HG03354 (cell line): Measurements from ENCODE around the gene RFT1.
"Not testable (repeated sequence)": the region's sequence is repeated elsewhere in the genome, so short reads cannot be mapped to it uniquely, and the experiment has no call there.

Experiments
- ATAC-seq: cut with Tn5 transposase; IDR thresholded peaks from one replicate; pipeline ENCODE4 v1.9.1; 2021; ENCODE audit warnings: mild to moderate bottlenecking; ENCODE audit not compliant: unreplicated experiment, poor library complexity, severe bottlenecking

RFT1 gene

GRCh38 chr3:53074761-53075742 lies 55.2 kb downstream of the RFT1 start:
- ATAC-seq: no peak

GRCh38 chr3:53074366-53074696 lies 55.9 kb downstream of the RFT1 start:
- no peak for ATAC-seq

- no peak for ATAC-seq
These were observed 56.5 kb downstream of the RFT1 start for GRCh38 chr3:53073553-53074365.

DNA sequence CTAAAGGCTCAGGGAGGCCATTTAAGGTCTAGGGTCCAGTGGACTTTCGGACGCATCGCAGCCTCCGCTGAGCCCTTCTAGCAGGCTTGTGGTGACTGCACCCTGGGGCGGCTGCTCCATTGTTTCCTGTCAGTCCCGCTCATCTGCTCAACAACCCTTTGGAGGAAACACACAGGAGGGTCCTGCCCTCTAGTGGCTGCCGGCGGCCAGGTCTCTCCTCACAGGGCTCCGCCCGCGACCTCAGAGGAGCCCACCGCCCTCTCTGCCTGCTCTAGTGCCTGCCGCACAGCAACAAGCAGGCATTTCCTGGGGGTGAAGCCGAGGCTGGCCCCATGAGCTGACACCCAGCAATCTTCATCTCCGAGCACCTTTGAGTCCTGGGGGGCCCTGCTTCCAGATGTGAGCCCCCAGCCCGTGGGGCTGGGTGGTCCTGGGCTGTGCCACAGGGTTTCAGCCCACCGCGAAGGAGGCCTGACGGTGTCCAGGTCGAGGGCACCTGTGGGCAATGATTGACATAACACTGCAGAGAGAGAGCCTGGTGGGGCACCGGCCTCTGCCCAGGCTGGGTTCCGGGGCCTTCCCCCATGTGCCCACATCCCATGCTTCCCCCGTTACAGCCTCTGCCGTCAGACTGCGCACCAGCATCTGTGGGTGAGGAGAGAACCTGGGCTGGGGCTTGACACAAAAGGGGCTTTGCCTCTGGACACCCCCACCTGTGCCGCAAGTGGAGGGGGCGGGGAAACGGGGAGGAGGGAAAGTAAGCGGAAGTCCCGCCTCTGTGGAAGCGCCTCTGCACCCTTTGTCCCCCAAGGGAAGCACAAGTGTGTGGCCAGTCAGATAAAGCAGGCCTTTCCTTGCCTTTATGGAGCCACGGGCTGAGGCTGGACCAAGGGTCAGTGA lies 57.3 kb downstream of the RFT1 start:
- ATAC-seq: peak; percentile 91

DNA sequence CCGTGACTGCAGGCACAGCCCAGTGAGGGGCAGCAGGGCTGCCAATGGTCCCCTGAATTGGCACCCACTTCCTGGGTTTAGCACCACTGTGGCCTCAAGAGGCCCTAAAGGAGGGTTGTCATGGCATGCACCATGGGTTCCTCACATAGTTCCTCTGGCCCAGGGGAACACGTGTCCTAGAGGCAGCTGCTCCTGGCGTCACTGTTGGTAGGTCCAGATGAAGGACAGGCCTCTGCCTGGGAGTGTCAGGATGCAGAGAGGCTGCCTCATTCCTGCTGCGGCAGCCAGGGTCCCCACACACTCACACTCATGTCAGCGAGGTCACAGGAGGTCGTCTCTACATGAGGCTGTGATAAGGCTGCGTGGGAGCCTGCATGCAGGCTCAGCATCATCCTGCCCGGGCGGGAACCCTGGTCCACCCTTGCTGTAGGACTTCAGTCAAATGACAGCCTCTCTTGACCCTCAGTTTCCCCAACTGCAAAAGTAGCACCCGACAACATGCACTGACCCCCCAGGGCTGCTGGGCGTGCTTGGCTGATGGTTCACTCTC lies 58.3 kb downstream of the RFT1 start:
- no peak for ATAC-seq

DNA sequence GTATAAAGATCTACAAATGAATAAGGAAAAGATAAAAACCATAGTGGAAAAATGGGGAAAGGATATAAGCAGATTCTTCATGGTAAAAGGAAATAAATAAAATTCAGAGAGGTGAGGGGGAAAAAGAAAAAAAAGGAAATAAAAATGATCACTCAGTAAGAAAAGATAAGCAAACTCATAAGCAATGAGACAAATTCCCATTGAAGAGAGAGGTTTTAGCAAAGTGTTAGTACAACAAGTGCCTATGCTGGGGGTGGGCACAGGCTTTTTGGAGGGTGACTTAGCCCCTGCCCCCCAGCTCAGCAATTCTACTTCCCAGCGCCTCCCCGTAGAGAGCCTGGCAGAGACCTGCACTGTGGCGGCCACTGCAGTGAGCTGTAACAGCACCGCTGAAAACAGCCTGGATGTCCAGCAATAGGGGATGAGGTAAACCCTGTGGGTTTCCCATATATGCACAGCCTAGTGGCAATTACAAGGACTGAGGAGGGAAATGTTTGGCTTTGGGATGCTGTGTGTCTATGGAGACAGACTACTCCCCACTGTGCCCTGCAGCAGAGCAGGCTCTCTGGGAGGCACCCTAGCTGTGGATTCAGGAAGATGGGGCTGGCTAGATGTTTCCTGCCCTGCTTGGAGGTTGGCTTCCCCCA lies 60.7 kb downstream of the RFT1 start:
- ATAC-seq: no peak

GRCh38 chr3:53068176-53068575 lies 62.1 kb downstream of the RFT1 start:
- no peak for ATAC-seq

DNA sequence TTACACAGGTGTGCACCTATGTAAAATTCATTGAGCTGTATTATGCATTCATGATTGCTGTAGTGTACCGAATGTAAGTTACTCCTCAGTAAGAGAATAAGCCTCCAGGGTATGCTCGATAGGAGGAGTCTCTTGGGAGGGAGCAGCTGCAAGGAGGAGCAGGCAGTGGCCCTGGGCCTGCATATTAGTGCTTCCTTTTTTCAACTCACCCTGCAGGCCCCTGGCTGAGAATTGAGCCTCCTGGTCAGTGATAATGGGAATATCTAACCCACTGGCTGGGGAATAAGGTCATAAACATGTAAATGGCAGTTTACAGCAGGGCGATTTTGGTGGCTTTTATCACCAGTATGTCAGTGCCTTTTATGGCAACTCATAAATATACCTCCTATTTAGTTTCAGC lies 62.7 kb downstream of the RFT1 start:
- ATAC-seq: no peak

- no peak for ATAC-seq
These were observed 64.3 kb downstream of the RFT1 start for GRCh38 chr3:53065841-53066480.

- no peak for ATAC-seq
These were observed 67.3 kb downstream of the RFT1 start for GRCh38 chr3:53062905-53063304.

- no peak for ATAC-seq
These were observed 73.8 kb downstream of the RFT1 start for GRCh38 chr3:53056442-53056841.

GRCh38 chr3:53054233-53054632 lies 76.0 kb downstream of the RFT1 start:
- not testable (repeated sequence) for ATAC-seq

- no peak for ATAC-seq
These were observed 78.3 kb downstream of the RFT1 start for GRCh38 chr3:53051929-53052328.

DNA sequence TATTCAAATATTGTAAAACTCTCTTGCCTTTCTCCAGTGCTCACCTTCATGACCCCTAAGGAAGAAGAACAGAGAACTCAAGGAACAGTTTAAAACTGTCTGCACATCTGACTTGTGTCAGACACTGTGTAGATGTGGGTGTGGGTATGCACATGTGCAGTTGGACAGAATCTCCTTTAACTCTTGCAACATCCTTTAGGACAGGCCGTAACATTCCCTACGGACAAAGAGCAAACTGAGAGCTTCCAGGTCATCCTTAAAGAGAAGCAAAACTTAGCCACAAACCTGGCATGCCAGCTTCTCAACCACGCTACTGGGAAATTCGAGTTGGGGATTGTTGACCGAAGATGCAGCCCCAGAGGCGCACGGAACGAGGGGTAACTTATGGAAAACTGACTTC lies 80.2 kb downstream of the RFT1 start:
- no peak for ATAC-seq

DNA sequence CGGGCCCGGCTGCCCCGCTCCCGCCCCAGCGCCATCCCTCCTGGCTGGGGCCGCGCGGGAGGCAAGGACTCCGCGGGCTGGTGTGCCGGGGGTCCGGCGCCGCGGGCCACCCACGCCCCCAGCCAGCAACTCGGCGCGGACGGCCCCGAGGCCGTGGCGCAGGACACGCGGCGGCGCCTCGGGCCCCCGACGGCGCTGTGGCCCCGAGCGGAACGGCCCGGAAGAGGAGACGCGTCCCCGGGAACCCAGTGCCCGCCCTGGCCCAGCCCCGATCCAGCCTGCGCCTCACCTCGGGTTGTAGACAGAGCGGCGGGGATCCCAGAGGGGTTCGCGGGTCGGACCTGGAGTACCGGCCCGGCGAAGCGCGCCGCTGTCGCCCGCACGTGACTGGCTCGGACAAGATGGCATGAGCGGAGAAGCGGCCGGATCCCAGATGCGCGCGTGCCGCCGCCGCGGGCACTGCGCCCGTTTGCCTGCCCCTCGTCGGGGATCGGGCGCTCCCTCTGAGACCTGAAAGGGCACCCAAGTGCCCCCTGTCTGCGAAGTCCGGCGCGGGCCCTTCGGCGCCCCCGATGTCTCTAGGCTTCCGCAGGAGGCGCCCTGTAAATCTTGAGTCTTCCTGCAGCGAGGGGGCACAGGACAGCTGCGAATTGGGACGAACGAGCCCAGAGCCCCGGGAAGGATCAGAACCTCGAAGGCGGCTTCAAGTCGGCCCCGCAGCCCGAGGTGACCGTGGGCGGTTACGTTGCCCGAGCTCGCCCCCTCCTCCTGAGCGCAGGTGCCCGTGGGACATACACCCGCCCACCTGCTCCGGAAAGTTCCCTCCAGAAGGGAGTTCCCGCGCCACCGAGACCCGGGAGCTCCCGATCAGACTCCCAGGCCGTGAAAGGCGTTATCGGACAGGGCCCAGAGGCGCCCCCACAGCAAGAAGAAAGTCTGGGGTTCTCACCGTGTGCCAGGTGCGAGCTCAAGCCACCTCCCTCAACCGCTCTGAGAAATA lies 83.8 kb downstream of the RFT1 start:
- ATAC-seq: peak; percentile 33

DNA sequence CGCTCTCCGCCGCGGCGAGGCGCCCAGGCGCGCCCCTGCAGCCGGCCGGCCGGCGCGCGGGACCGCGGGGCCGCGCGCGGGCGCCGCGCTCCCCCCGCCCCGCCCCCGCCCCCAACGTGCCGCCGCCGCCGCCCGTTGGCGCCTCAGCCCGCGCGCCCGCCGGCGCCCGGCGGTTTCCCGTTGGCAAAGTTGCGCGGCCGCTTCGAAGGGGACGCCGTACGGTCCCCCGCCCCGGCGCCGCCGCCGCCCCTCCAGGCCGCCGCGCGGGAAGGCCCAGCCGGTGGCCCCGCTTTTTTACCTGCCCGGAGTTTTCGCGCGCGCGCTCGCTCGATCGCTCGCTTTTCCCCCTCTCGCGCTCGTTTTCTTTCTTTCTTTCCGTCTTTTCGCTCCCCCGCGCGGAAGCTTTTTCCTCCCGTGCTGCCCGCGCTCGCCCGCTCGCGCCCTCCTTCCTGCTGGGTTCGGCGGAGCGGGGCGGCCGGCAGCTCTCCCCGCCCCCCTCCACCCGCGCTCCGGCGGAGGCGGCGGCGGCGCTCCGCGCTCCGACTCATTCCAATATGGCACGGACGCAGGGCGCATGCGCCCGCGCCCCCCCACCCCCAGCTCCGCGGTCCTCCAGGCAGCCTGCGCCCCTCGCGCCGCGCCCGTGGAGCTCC lies 84.6 kb downstream of the RFT1 start, which contains the start of gene SFMBT1:
Gene SFMBT1 (minus strand): TSS at position 556 of the 653 bp plus-strand sequence. CDS start 76,945 bp downstream, outside the sequence.
- peak; percentile 57 for ATAC-seq
